NCI-H187 (cell line): ENCODE results near the gene CFAP300.

Experiments used
- DNase-seq, 2 experiments: peaks; one replicate each; lab custom pipeline; 2025; lab: John Stamatoyannopoulos, UW

CFAP300 gene

GRCh38 chr11:102047305-102047924, at the start of gene CFAP300:
Gene CFAP300 (plus strand): TSS chr11:102047437. CDS start chr11:102047471, 34 bp downstream.
- DNase-seq, result peak; percentile 70 to 86

- no peak for DNase-seq
Measured at GRCh38 chr11:102001657-102002338, 45.4 kb upstream of the CFAP300 start.

GRCh38 chr11:102004220-102004619, 43.0 kb upstream of the CFAP300 start:
- no peak for DNase-seq

- no peak for DNase-seq
Measured at GRCh38 chr11:102005306-102005705, 41.9 kb upstream of the CFAP300 start.

GRCh38 chr11:102006835-102007566, 40.2 kb upstream of the CFAP300 start:
- DNase-seq, result no peak

GRCh38 chr11:102007567-102008437, 39.4 kb upstream of the CFAP300 start:
- peak in 1 of 2 experiments; percentile 39 for DNase-seq

- peak in 1 of 2 experiments; percentile 14 for DNase-seq
Measured at GRCh38 chr11:102010776-102011494, 36.3 kb upstream of the CFAP300 start.

GRCh38 chr11:102012946-102013345, 34.3 kb upstream of the CFAP300 start:
- no peak for DNase-seq

GRCh38 chr11:102014756-102015155, 32.5 kb upstream of the CFAP300 start:
- no peak for DNase-seq

- DNase-seq, result no peak
Measured at GRCh38 chr11:102017026-102017425, 30.2 kb upstream of the CFAP300 start.

- DNase-seq, result no peak
Measured at GRCh38 chr11:102026217-102026616, 21.0 kb upstream of the CFAP300 start.

GRCh38 chr11:102026959-102027358, 20.3 kb upstream of the CFAP300 start:
- no peak for DNase-seq

GRCh38 chr11:102036757-102037156, 10.5 kb upstream of the CFAP300 start:
- no peak for DNase-seq

- no peak for DNase-seq
Measured at GRCh38 chr11:102046841-102047240, 396 bp upstream of the CFAP300 start.

GRCh38 chr11:102050927-102051575, 3.8 kb downstream of the CFAP300 start:
- DNase-seq, result no peak

GRCh38 chr11:102061276-102061675, 14.0 kb downstream of the CFAP300 start:
- DNase-seq, result no peak

- no peak for DNase-seq
Measured at GRCh38 chr11:102062106-102062505, 14.9 kb downstream of the CFAP300 start.

- DNase-seq, result no peak
Measured at GRCh38 chr11:102064316-102064715, 17.1 kb downstream of the CFAP300 start.

- DNase-seq, result no peak
Measured at GRCh38 chr11:102070766-102071165, 23.5 kb downstream of the CFAP300 start.
